ENCODE data around the gene RPL14.

- TF ChIP-seq CTCF (conservative IDR thresholded peaks at IDR 0.05; ENCODE audit: low read depth, low read length): no peak
- TF ChIP-seq EZH2phosphoT487 (IDR thresholded peaks at IDR 0.05; ENCODE audit: borderline replicate concordance, low read length): no peak
Observed at GRCh38 chr3:40516201-40516600, 59.1 kb downstream of the RPL14 start.

Measured in PC-3 (cell line).